Frontal cortex (tissue), 4 donors: ENCODE results near the gene SCLT1. TPM values are rescaled to one million over a fixed set of nuclear protein-coding genes. Genes with fewer than 3 reads are reported as not detected.
"Not testable (repeated sequence)": the region's sequence is repeated elsewhere in the genome, so short reads cannot be mapped to it uniquely, and the experiment has no call there.

Experiments used
- DNase-seq, 2 donors: peaks; one replicate each; pipeline ENCODE4 v3.0.0; 2012; ENCODE audit warnings: low spot score in 2 of 2
- FAIRE-seq: peaks from 2 replicates; lab custom pipeline; 2012; peaks lifted over from hg19 to GRCh38; lab: Jason Lieb, UNC
- total RNA-seq: library from RNA; depleted of rRNA; stranded (reverse); fragments of >200 nt; gene quantifications from one replicate; pipeline ENCODE4 v1.2.3, GENCODE V29; 2014
- donor health status: control.
- donor health status: control.
- donor health status: control.

Gene SCLT1
- 89.3 TPM for total RNA-seq

DNA sequence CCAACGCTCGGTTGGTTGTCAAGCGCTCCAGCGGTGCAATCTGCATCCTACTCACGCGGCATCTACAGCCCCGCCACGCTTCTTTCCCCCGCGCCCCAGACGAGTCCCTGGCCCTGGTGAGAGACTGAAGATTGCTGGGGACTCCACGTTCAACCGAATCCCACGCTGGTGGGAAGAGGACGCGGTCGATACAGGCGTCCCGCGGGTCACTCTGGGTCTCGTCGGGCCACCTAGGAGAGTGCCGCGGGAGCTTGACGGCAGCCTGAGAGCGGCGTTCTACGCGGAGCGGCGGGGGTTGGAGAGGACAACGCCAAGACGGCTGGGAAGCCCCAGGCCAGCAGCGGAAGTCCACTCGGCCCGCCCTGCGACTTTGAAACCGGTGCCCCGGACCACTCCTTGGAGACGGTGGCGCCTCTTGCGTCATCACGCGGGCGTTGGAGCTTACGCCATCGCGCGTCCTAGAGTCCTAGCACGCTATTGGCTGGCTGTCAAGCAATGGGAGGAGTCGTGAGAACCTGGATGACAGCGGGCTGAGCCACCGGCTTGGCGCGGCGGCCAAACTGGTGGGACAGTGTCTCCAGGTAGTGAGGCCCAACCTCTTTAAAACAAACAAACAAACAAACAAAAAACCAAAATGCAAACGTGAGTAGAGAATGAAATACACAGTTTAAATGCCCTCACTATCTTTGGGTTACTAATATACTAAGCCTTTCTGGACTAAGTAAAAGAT, at the start of gene SCLT1:
Gene SCLT1, minus strand, starts transcription at position 349 of the 730 bp plus-strand sequence. CDS start 436 bp downstream, outside the sequence.
- FAIRE-seq (peak; percentile 33), DNase-seq (peak; percentile 63 to 89)

DNA sequence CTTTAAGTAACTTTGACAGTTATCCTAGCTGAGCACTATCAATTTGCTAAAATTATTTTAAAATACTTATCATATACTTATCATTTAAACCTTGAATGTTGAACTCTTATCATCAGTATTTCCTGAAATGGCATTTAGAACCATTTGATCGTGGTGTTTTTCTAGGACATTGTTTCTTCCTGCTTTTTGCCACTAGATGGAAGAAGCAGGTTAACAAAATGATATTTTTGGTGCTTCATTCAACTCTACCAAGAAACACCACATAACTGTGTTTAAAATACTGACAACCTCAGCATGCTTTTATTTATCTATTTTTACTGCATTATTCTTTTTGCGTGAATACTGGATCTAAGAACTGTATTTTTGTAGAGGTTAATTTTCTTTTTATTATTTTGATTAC, 47.2 kb upstream of the SCLT1 start:
- peak in 1 of 2 donors; percentile 11 for DNase-seq
- no peak for FAIRE-seq

DNA sequence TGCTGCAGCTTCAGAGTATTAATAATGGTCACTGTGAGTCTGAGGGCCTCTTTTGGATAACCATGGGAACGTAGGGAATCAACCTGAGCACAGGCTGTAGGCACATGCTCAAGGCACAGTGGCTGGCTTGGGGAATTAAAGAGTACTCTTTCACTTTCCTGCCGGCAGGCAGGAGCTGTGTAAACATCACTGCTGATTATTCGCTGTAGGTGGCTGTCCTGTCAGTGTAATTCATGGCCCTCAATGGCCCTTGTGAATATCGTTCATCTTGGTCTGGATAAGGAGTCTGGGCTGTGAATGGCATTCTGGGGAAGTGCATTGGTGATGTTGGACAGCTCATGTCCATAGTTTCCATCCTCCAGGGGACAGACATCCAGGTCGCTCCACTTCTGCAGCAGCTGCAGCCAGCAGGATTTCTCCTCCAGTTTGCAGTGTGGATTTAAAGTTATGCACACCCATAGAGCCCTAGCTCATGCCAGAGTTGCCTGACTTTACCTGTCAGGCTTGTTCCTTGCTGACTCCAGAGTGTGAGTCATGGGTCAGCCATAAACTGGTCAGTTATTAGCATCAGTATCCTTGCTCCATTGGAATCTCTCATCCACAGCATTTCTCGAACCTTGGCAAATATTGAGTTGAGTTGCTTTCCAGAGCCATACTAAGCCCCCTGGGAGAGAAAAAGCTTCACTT, 45.6 kb upstream of the SCLT1 start:
- DNase-seq (no peak), FAIRE-seq (no peak)

DNA sequence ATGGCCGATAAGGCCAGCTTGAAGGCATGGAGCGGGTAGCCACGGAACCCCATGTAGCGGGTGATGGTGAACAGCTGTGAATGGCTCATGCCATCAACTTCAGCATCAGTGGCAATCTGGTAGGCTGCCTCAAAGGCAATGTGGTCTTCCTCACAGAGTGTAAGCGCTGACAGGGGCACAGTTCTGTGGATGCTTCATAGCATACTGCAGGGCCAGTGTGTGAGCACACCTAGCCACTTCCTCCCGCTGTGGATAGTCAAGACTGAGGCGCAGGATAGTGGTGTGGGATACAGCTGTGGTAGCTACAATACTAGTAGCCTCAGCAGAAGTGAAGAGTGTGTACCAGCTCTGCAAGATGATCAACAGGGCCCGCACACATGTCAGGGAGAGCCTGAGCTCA, 43.1 kb upstream of the SCLT1 start:
- no peak for DNase-seq
- FAIRE-seq = no peak

DNA sequence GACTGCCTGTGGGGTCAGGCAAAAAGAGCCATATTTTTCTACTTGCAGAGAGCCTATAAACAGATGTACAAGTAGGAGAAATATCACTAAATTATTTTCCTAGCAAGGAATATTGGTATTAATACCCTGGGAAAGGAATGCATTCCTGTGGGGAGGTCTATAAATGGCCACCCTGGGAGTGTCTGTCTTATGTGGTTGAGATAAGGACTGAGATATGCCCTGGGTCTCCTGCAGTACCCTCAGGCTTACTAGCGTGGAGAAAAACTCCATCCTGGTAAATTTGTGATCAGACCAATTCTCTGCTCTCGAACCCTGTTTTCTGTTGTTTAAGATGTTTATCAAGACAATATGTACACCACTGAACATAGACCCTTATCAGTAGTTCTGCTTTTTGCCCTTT, 38.0 kb upstream of the SCLT1 start:
- DNase-seq = no peak
- FAIRE-seq = no peak

DNA sequence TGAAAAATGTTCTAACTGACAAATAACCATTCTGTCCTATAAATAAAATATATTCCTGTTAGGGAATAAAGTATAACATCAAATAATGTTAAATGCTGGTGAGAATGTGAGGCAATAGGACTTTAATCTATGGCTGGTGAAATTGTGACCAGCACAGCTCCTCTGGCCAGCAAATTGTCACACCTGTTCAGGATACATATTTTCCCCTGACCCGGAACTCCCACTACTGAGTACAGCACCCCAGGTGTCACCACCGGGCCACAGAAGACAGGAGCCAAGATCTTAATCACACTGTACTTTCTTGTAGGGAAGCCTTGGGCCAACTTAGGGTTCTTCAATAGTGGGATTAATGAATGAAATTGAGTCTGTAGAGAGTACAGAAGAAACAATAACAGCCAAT, 35.8 kb upstream of the SCLT1 start:
- DNase-seq (no peak), FAIRE-seq (no peak)

DNA sequence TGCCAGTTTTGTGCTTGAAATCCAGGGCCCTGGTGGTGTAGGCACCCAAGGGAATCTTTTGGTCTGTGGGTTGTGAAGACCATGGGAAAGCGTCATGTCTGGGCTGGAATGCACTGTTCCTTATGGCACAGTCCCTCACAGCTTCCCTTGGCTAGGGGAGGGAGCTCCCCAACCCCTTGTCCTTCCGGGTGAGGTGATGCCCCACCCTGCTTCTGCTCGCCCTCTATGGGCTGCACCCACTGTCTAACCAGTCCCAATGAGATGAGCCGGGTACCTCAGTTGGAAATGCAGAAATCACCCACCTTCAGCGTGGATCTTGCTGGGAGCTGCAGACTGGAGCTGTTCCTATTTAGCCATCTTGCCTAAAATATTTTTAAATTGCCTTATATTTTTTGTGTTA, 33.3 kb upstream of the SCLT1 start:
- DNase-seq, FAIRE-seq: not testable (repeated sequence)

DNA sequence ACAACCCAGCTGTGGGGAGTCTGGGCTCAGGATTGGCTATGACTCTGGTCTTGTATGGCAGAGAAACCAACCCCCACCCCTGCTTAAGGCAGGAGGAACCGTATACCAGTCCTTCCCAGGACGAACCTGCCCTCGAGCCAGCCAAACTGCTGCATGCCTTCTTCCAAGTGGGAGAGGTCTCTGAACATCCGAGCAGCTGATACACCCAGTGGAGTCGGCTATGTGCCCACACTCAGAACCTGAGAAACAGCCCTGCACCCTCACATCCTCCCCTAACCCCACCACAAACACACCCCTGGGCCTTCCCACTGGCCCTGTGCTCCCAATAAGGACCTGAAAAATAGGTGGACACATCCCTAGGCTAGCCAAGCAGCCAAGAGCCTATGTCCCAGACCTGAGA, 24.4 kb upstream of the SCLT1 start:
- DNase-seq (no peak), FAIRE-seq (no peak)

DNA sequence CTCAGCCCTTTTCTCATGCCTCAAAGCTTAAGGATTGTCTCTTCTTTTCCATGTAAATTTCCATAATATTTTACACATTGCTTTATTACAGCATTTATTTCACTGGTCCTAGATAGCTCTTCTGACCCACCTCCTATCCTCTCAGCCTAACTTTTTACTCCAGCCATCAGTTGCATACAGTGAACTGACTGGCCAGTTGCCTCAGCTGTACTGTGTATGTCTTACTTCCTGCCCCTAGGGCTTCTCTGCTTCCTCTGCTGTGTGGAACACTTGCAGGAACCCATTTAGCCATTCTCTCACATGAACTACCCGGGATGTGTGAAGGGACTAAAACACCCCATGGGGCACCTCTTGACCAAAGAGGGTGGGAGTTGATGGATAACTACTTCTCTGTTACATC, 20.6 kb upstream of the SCLT1 start:
- DNase-seq (no peak), FAIRE-seq (no peak)

DNA sequence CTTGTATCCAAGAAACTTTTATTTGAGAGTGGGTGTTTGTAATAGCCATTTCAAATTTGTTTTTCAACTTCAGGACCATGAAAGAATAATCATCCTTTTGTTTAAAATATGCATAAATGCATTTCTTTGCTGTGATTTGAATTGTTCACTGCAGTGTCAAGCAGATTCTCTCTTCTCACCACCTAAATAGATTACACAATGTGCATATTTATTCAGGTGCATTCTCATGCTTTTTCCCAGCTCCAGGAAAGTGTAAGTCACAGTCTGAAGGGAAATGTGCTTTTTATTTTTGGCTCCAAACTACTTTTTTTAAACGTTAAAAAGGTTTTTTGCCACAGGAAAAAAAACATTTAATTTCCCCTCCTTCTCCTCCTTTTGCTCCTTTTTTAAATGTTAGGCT, 20.1 kb upstream of the SCLT1 start:
- DNase-seq = no peak
- FAIRE-seq = no peak

DNA sequence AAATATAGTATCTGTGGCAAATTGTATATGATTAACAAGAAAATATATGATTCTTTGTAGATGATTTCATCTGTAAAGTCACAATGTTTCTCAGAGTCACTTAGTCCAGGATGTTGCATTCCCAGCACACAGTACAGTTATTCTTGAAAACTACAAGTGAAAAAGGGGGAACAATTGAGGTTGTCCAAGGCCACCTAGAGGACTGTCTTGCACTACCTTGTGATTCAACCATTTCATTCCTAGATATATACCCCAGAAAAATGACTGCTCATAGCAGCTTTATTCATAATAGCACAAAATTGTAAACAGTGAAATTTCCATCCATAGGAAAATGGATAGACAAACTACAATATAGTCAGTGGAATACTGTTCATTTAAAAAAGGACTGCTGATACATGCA, 18.6 kb upstream of the SCLT1 start:
- FAIRE-seq (no peak), DNase-seq (no peak)

DNA sequence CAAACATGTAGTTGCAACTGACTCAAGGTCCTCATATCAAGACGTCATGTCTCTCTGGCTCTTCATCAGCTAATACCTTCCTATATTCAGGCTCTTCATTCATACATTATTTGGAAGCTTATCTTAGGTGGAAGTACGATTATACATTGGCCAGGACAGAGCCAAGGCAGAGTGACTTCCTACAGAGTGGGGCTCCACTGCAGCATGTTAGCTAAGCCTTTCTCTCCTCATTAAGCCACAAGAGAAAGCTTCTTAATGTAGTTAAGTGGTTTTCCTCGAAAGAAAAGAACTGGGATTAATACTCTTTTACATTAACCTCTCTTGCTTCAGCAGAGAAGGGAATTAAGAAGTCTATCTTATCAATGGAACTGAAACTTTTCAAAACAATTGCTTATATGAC, 17.6 kb upstream of the SCLT1 start:
- DNase-seq = no peak
- FAIRE-seq = no peak

DNA sequence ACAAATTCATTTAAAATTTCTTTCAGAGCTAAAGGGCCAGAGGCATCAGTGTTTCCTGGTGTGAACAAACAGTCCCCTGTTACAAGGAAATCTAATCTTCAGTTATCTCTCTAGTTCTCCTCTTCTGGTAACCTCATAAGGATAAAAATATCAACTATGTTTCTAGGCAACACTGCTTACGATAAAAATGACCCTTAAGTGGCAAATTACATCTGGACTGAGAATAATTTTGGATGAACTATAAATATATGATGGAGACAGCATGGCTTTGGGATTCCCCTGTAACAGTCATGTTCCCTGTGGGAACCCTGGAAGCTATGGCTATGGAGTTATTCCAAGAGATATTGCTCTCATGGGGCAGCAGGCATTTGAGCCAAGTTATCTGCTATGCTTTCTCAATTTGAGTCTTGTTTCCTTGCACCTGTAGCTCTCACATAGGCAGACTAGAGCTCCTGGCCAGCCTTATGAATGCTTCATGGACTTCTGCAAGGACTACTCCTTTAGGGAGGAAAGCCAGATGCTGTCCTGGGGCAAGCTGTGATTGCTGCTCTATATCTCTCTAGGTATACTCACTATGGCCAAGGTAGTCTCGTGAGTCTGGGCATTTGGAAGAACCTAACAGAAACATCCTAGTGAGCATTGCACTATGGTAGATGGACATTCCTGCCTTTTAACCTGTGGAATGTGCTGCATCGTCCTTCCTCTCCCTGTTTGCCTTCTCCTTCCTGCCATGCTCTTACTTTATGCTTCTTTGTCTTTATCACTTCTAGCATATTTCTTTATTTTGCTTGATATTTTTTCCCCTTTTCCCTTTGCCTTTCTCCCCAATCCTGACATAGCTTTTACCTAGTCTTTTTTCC, 16.9 kb upstream of the SCLT1 start:
- DNase-seq = no peak
- FAIRE-seq = no peak

DNA sequence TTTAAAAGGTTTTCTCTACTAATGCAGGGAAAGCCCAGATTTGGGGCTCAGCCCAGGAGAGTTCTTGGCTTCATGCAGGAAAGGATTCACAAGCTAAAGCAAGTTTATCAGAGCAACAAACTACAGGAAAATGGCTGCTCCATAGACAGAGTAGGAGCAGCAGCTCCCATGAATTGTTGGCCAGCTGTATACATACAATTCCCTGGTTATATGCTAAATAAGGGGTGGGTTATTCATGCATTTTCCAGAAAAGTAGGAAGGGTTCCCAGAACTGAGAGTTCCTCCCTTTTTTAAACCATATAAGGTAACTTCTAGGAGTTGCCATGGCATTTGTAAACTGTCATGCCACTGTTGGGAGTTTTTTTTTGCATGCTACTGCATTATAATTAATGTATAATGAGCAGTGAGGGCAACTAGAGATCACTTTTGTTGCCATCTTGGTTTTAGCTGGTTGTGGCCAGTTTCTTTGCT, 5.2 kb upstream of the SCLT1 start:
- DNase-seq = no peak
- no peak for FAIRE-seq

DNA sequence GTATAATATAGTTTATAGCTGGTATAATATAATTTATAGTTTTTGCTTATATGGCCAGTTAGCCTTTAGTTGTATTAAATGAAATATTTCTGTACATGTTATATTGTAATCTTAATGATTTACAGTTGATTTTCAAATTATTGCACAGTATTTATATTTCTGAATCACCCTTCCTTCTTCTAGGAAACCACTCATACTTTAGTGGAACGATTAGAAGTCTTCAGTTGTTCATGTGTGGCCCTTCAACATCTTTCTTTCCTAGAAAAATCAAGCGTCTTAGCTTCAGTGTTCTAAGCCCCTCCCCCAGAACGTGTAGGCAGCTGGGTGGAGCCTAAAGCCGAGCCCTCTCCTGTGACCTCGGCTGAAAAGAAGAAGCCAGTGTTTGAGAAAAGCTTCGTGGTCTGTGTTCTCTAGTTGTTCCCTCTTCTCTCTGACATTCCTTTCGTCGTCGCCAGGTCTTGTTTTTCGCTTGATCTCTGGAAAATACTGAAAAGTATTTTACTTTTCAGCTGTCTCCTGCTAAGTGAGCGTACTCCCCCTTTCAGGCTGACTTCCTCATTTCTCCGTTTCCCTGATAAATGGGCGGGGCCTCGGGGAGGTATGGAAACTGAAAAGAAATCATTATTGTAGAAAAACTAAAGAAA, 2.6 kb upstream of the SCLT1 start, which contains the start of gene C4orf33:
Gene C4orf33, plus strand, starts transcription at position 342 of the 644 bp plus-strand sequence. CDS start 6,459 bp downstream, outside the sequence.
- FAIRE-seq = no peak
- DNase-seq = peak; percentile 36 to 48

DNA sequence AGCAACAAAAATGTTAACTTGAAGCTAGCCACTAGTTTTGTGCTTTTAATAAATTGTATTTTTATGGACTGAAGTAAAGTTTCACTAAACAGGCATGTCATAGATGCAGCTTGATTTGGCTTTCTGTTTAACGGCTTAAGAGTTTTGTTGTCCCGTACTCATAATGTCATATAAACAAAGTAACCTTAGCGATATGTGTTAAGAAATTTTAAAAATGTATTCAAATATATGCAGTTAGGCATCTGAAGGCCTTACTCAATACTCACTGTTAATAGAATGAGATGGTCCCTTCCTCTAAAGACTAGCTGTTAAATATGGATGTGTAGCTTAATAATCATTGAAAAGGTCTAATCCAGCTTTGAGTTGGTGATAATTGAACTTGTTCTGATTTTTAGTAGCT, 1.0 kb upstream of the SCLT1 start:
- no peak for FAIRE-seq
- DNase-seq = no peak

DNA sequence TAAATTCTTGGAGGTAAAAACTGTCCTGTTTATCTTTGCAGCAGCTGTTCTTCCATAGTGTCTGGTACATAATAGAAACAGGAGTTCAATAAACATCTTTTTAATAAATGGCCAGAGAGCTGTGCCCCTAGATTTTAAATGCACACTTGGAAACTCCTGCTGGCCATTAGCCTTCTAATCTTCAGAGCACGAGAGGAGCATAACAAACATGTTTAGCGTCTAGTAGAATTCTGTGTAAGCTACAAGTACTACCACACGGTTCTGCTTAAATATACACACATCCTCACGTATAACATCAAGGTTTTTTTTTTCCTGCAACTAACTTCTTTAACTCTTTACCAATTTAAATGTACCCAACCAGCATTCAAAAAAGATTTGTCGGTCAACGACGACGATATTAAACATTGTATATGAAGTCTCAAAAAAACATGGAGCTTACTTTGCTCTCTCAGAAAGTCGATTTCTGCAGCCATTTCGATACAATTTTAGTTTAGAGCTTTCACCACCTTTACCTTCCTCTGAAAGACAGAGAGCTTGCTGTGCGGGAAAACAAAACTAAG, 628 bp downstream of the SCLT1 start:
- DNase-seq (no peak), FAIRE-seq (no peak)

DNA sequence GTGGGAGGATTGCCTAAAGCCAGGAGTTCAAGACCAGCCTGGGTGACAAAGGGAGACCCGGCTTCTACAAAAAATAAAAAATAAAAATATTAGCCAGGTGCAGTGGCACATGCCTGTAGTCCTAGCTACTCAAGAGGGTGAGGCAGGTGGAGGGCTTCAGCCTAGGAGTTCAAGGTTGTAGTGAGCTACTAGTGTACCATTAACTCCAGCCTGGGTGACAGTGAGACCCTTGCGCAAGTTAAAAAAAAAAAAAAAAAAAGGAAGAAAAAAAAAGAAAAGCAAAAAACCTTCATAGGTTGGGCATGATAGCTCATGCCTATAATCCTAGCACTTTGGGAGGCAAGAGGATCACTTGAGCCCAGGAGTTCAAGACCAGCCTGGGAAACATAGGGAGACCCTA, 5.8 kb downstream of the SCLT1 start:
- FAIRE-seq = no peak
- no peak for DNase-seq

DNA sequence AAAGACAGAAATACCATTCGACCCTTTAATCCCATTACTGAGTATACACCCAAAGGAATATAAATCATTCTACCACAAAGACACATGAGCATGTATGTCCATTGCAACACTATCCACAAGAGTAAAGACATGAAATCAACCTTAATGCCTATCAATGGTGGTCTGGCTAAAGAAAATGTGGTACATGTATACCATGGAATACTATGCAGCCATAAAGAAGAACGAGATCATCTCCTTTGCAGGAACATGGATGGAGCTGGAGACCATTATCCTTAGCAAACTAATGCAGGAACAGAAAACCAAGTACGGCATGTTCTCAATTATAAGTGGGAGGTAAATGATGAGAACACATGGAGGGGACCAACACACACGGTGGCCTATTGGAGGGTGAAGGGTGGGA, 7.9 kb downstream of the SCLT1 start:
- no peak for DNase-seq
- no peak for FAIRE-seq

DNA sequence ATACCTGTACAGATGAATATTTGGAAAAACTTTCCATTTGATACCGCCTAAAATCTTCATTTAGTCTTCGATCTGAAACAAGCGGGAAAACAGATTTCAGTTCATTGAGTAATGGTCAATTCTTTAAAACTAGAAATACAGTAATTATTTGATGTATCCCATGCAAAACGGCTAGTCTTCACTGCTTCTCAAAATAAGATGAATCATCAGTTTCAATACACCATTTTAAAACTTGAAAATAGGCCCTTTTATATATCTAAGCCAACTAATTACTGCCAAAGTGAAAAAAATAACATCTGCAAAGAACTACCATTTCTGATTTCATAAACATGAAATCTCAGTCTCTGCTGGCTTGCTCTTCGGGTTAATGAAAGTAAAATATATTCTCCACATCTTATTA, 11.0 kb downstream of the SCLT1 start:
- no peak for FAIRE-seq
- DNase-seq = no peak
